Chondrocyte (in vitro differentiated cells): ENCODE data around the gene ZFP2. TPM values are rescaled to one million over a fixed set of nuclear protein-coding genes. Genes with fewer than 3 reads are reported as not detected.
A peak's percentile ranks its signal among the peaks of the same experiment; 100 is the strongest.

ENCODE experiments used
- DNase-seq: peaks from one replicate; pipeline ENCODE4 v3.0.0; 2021; ENCODE audit warnings: mixed read lengths, low spot score
- H3K27ac Mint-ChIP-seq: one replicate; pipeline ENCODE4 v1.8.0; 2021; ENCODE audit warnings: mild to moderate bottlenecking, moderate library complexity, mixed read lengths; ENCODE audit not compliant: unreplicated experiment
- H3K27me3 Mint-ChIP-seq: 2 replicates; pipeline ENCODE4 v1.8.0; 2021; ENCODE audit warnings: low read depth, mixed read lengths
- H3K36me3 Mint-ChIP-seq: 2 replicates; pipeline ENCODE4 v1.8.0; 2021; ENCODE audit warnings: low read depth, mixed read lengths
- H3K4me1 Mint-ChIP-seq: 2 replicates; pipeline ENCODE4 v1.8.0; 2021; ENCODE audit warnings: low read depth, mild to moderate bottlenecking, mixed read lengths
- H3K4me3 Mint-ChIP-seq: one replicate; pipeline ENCODE4 v1.8.0; 2021; ENCODE audit warnings: mild to moderate bottlenecking, moderate library complexity, mixed read lengths; ENCODE audit not compliant: unreplicated experiment
- H3K9me3 Mint-ChIP-seq: 2 replicates; pipeline ENCODE4 v1.8.0; 2021; ENCODE audit warnings: low read depth, mixed read lengths
- CTCF ChIP-seq: fragments of 200-600 bp; sonication (generic); IDR thresholded peaks from 2 replicates; pipeline ENCODE4 v1.5.0; 2021; ENCODE audit warnings: antibody characterized with exemption, mild to moderate bottlenecking, moderate library complexity
- total RNA-seq: library from RNA; stranded (reverse); gene quantifications from 3 replicates; pipeline ENCODE4 v1.2.1, GENCODE V29; 2021

ZFP2 gene
- total RNA-seq, 1 donor from 2014 or later, result 1.7 TPM

GRCh38 chr5:178883815-178884430 lies 11.8 kb upstream of the ZFP2 start:
- Mint-ChIP-seq H3K9me3 (peaks cover 69% of the 10 kb centered on the region), H3K36me3 (peaks cover 78% of the 10 kb centered on the region), H3K27me3 (no peaks in the 10 kb centered on the region), H3K27ac (no peak overlapping the region), H3K4me3 (no peak overlapping the region), H3K4me1 (no peaks in the 10 kb centered on the region)
- no peak for DNase-seq
- no peak for TF ChIP-seq CTCF

- Mint-ChIP-seq H3K36me3 (peaks cover 25% of the 10 kb centered on the region), H3K9me3 (peaks cover 34% of the 10 kb centered on the region), H3K27me3 (no peaks in the 10 kb centered on the region), H3K4me3 (no peak overlapping the region), H3K4me1 (peaks cover 7% of the 10 kb centered on the region), H3K27ac (no peak overlapping the region)
- no peak for DNase-seq
- no peak for TF ChIP-seq CTCF
These were observed 3.6 kb downstream of the ZFP2 start for GRCh38 chr5:178899289-178899688.

GRCh38 chr5:178902849-178903248 lies 7.1 kb downstream of the ZFP2 start:
- H3K36me3 Mint-ChIP-seq, result peaks cover 37% of the 10 kb centered on the region
- no peaks in the 10 kb centered on the region for H3K27me3 Mint-ChIP-seq
- DNase-seq, result no peak
- no peak overlapping the region for H3K27ac Mint-ChIP-seq
- H3K4me3 Mint-ChIP-seq, result no peak overlapping the region
- no peaks in the 10 kb centered on the region for H3K4me1 Mint-ChIP-seq
- H3K9me3 Mint-ChIP-seq, result peaks cover 49% of the 10 kb centered on the region
- no peak for TF ChIP-seq CTCF

- H3K9me3 Mint-ChIP-seq, result peaks cover 84% of the 10 kb centered on the region
- TF ChIP-seq CTCF, result no peak
These were observed 36.4 kb downstream of the ZFP2 start for GRCh38 chr5:178931846-178932760.

GRCh38 chr5:178940569-178941360 lies 45.1 kb downstream of the ZFP2 start, which contains the start of gene ZNF454:
TSS of gene ZNF454 (plus strand) at chr5:178941198. CDS start at chr5:178942792, 1,594 bp downstream.
- no peak within 1 kb of the TSS for H3K4me3 Mint-ChIP-seq
- H3K9me3 Mint-ChIP-seq, result peaks cover 78% of the 10 kb centered on the region
- no peak within 1 kb of the TSS for H3K27ac Mint-ChIP-seq
- H3K36me3 Mint-ChIP-seq, result peaks cover 38% of the 10 kb centered on the region
- TF ChIP-seq CTCF, result no peak
- H3K27me3 Mint-ChIP-seq, result no peaks in the 10 kb centered on the region
- H3K4me1 Mint-ChIP-seq, result no peaks in the 10 kb centered on the region
- peak; percentile 93 for DNase-seq

More at GRCh38 chr5:178931846-178932760, 36.4 kb downstream of the ZFP2 start:
- DNase-seq, result no peak
- H3K27ac Mint-ChIP-seq, result no peak overlapping the region
- H3K4me3 Mint-ChIP-seq, result no peak overlapping the region
- peaks cover 77% of the 10 kb centered on the region for H3K36me3 Mint-ChIP-seq
- no peaks in the 10 kb centered on the region for H3K27me3 Mint-ChIP-seq
- H3K4me1 Mint-ChIP-seq, result no peaks in the 10 kb centered on the region
